Astrocyte (in vitro differentiated cells and primary cell): ENCODE results near the gene DEFB115.

Experiments used
- EZH2 ChIP-seq: IDR thresholded peaks from 2 replicates; pipeline ENCODE4 v1.6.1; 2012; ENCODE audit warnings: mild to moderate bottlenecking, low read length, inconsistent platforms; ENCODE audit not compliant: insufficient read depth
- TF ChIP-seq, protein P1 (sequence below): IDR thresholded peaks from 2 replicates; pipeline ENCODE4 v1.5.1; 2011; ENCODE audit warnings: low read depth, mild to moderate bottlenecking, inconsistent platforms, low read length, moderate library complexity; ENCODE audit not compliant: insufficient read depth

GRCh38 chr20:31308535-31309162 is 51.2 kb downstream of the DEFB115 start, which contains the start of gene DEFB116:
- TF ChIP-seq, protein P1, sequence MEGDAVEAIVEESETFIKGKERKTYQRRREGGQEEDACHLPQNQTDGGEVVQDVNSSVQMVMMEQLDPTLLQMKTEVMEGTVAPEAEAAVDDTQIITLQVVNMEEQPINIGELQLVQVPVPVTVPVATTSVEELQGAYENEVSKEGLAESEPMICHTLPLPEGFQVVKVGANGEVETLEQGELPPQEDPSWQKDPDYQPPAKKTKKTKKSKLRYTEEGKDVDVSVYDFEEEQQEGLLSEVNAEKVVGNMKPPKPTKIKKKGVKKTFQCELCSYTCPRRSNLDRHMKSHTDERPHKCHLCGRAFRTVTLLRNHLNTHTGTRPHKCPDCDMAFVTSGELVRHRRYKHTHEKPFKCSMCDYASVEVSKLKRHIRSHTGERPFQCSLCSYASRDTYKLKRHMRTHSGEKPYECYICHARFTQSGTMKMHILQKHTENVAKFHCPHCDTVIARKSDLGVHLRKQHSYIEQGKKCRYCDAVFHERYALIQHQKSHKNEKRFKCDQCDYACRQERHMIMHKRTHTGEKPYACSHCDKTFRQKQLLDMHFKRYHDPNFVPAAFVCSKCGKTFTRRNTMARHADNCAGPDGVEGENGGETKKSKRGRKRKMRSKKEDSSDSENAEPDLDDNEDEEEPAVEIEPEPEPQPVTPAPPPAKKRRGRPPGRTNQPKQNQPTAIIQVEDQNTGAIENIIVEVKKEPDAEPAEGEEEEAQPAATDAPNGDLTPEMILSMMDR = no peak
- TF ChIP-seq EZH2 = no peak
